Activated CD8-positive, alpha-beta memory T cell treated with anti-CD3 and anti-CD28 coated beads for 1 hour (primary cell): Measurements from ENCODE around the gene KAT6B.

Source experiments
- DNase-seq, 2 donors: peaks; one replicate each; pipeline ENCODE4 v3.0.0-alpha.2; 2020; ENCODE audit warnings: low read depth in 1 of 2; ENCODE audit errors: extremely low read depth in 1 of 2

The KAT6B gene

GRCh38 chr10:74947781-74948401 is 121.5 kb downstream of the KAT6B start:
- DNase-seq, result no peak

GRCh38 chr10:74949034-74949832 is 122.8 kb downstream of the KAT6B start:
- DNase-seq, result no peak

- no peak for DNase-seq
Measured at GRCh38 chr10:74949843-74950765, 123.7 kb downstream of the KAT6B start.

- DNase-seq, result no peak
Measured at GRCh38 chr10:74953214-74953613, 126.8 kb downstream of the KAT6B start.

GRCh38 chr10:74955796-74956195 is 129.4 kb downstream of the KAT6B start:
- DNase-seq, result no peak

GRCh38 chr10:74956555-74957111 is 130.2 kb downstream of the KAT6B start:
- no peak for DNase-seq

GRCh38 chr10:74957285-74957961 is 131.0 kb downstream of the KAT6B start:
- no peak for DNase-seq

- no peak for DNase-seq
Measured at GRCh38 chr10:74958316-74958715, 131.9 kb downstream of the KAT6B start.

- DNase-seq, result no peak
Measured at GRCh38 chr10:74960670-74961069, 134.3 kb downstream of the KAT6B start.

- DNase-seq, result no peak
Measured at GRCh38 chr10:74962517-74962916, 136.1 kb downstream of the KAT6B start.

GRCh38 chr10:74963549-74963948 is 137.1 kb downstream of the KAT6B start:
- no peak for DNase-seq

- no peak for DNase-seq
Measured at GRCh38 chr10:74967911-74968666, 141.7 kb downstream of the KAT6B start.

- no peak for DNase-seq
Measured at GRCh38 chr10:74968667-74969061, 142.3 kb downstream of the KAT6B start.

- DNase-seq, result no peak
Measured at GRCh38 chr10:74969093-74969492, 142.7 kb downstream of the KAT6B start.

- DNase-seq, result no peak
Measured at GRCh38 chr10:74969530-74969929, 143.1 kb downstream of the KAT6B start.

GRCh38 chr10:74973741-74974392 is 147.5 kb downstream of the KAT6B start:
- no peak for DNase-seq

- DNase-seq, result no peak
Measured at GRCh38 chr10:74975758-74976157, 149.4 kb downstream of the KAT6B start.

GRCh38 chr10:74976565-74976964 is 150.2 kb downstream of the KAT6B start:
- no peak for DNase-seq

GRCh38 chr10:74977072-74977471 is 150.7 kb downstream of the KAT6B start:
- DNase-seq, result no peak
